Activated CD8-positive, alpha-beta memory T cell treated with anti-CD3 and anti-CD28 coated beads for 48 hours (primary cell): ENCODE measurements around the gene CCDC86.

Experiments used
- DNase-seq, 3 experiments: peaks; one replicate each; pipeline ENCODE4 v3.0.0-alpha.2; 2020; ENCODE audit warnings: low read depth in 2 of 3, low spot score in 2 of 3

The CCDC86 gene

GRCh38 chr11:60868682-60869450 is 27.0 kb downstream of the CCDC86 start:
- DNase-seq, result no peak

GRCh38 chr11:60869451-60869825 is 27.5 kb downstream of the CCDC86 start:
- no peak for DNase-seq

- no peak for DNase-seq
Observed at GRCh38 chr11:60870276-60870675, 28.4 kb downstream of the CCDC86 start.

GRCh38 chr11:60870733-60871377 is 28.9 kb downstream of the CCDC86 start:
- no peak for DNase-seq

GRCh38 chr11:60871378-60872061 is 29.6 kb downstream of the CCDC86 start:
- no peak for DNase-seq

GRCh38 chr11:60872124-60872960 is 30.4 kb downstream of the CCDC86 start:
- no peak for DNase-seq

GRCh38 chr11:60872961-60873524 is 31.1 kb downstream of the CCDC86 start:
- DNase-seq, result no peak

- DNase-seq, result no peak
Observed at GRCh38 chr11:60873533-60873932, 31.6 kb downstream of the CCDC86 start.

GRCh38 chr11:60874421-60875365 is 32.8 kb downstream of the CCDC86 start:
- no peak for DNase-seq

GRCh38 chr11:60875366-60876167 is 33.7 kb downstream of the CCDC86 start:
- no peak for DNase-seq

- no peak for DNase-seq
Observed at GRCh38 chr11:60876168-60876485, 34.2 kb downstream of the CCDC86 start.

- no peak for DNase-seq
Observed at GRCh38 chr11:60878245-60879101, 36.6 kb downstream of the CCDC86 start.

GRCh38 chr11:60879104-60879503 is 37.2 kb downstream of the CCDC86 start:
- no peak for DNase-seq

- DNase-seq, result no peak
Observed at GRCh38 chr11:60879971-60880588, 38.2 kb downstream of the CCDC86 start.

- DNase-seq, result no peak
Observed at GRCh38 chr11:60880643-60881282, 38.9 kb downstream of the CCDC86 start.

- no peak for DNase-seq
Observed at GRCh38 chr11:60887556-60887955, 45.6 kb downstream of the CCDC86 start.

- no peak for DNase-seq
Observed at GRCh38 chr11:60889869-60890311, 48.0 kb downstream of the CCDC86 start.
